ENCODE data around the gene SH2D3A.

The SH2D3A gene

DNA sequence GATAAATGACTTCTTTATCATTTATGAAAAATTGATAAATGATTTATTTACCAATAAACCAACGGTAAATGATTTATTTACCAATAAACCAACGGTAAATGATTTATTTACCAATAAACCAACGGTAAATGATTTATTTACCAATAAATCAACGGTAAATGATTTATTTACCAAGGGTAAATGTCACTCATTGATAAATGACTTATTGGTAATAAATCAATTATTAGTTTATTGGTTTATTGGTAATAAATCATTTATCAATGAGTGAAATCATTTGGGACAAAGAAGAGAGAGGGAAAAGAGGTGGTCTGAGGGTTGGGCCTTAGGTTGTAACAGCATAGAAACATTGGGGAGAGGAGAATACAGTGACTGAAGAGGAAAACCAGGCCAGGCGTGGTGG is 26.7 kb upstream of the SH2D3A start:
- H3K79me2 ChIP-seq (ENCODE audit: insufficient read depth, low read length) = peaks cover 100% of the 10 kb centered on the region
- no peak overlapping the region for H3K4me2 ChIP-seq (ENCODE audit: low read depth, low read length, poor library complexity, severe bottlenecking)
- no peaks in the 10 kb centered on the region for H3K9me2 ChIP-seq (replicated peaks; ENCODE audit: low read depth, low read length)
- H3K36me3 ChIP-seq (ENCODE audit: insufficient read depth, low read length) = peaks cover 67% of the 10 kb centered on the region
- no peak overlapping the region for H2AFZ ChIP-seq (ENCODE audit: low read length)
- no peaks in the 10 kb centered on the region; the same call in 1 of the 2 replicates for H3K9me3 ChIP-seq (ENCODE audit: insufficient read depth, low read depth, low read length)
- peaks cover 6% of the 10 kb centered on the region for H3K4me1 ChIP-seq (ENCODE audit: insufficient read depth, low read length, poor library complexity, severe bottlenecking)
- H3K27me3 ChIP-seq (ENCODE audit: insufficient read depth, low read length, poor library complexity, severe bottlenecking) = no peaks in the 10 kb centered on the region
- H3K4me3 ChIP-seq (ENCODE audit: low read length, poor library complexity, severe bottlenecking) = no peak overlapping the region
- peaks cover 62% of the 10 kb centered on the region for H4K20me1 ChIP-seq (ENCODE audit: insufficient read depth, low read length, poor library complexity, severe bottlenecking)
- no peak overlapping the region for H3K9ac ChIP-seq (ENCODE audit: low read depth, low read length, poor library complexity, severe bottlenecking)
- no peaks in the 10 kb centered on the region for H3F3A ChIP-seq (ENCODE audit: low read depth)
- TF ChIP-seq CTCF (conservative IDR thresholded peaks at IDR 0.05; ENCODE audit: low read length) = no peak
- no peak for TF ChIP-seq EZH2phosphoT487 (IDR thresholded peaks at IDR 0.05; ENCODE audit: borderline replicate concordance)

GRCh38 chr19:6793411-6793810 is 26.2 kb upstream of the SH2D3A start:
- no peak overlapping the region for H3K4me3 ChIP-seq (ENCODE audit: low read length, poor library complexity, severe bottlenecking)
- peaks cover 69% of the 10 kb centered on the region for H3K36me3 ChIP-seq (ENCODE audit: insufficient read depth, low read length)
- no peaks in the 10 kb centered on the region for H3K27me3 ChIP-seq (ENCODE audit: insufficient read depth, low read length, poor library complexity, severe bottlenecking)
- H3K4me2 ChIP-seq (ENCODE audit: low read depth, low read length, poor library complexity, severe bottlenecking) = no peak overlapping the region
- peaks cover 67% of the 10 kb centered on the region for H4K20me1 ChIP-seq (ENCODE audit: insufficient read depth, low read length, poor library complexity, severe bottlenecking)
- H3K79me2 ChIP-seq (ENCODE audit: insufficient read depth, low read length) = peaks cover 100% of the 10 kb centered on the region
- no peak overlapping the region for H2AFZ ChIP-seq (ENCODE audit: low read length)
- H3K9ac ChIP-seq (ENCODE audit: low read depth, low read length, poor library complexity, severe bottlenecking) = no peak overlapping the region
- H3K4me1 ChIP-seq (ENCODE audit: insufficient read depth, low read length, poor library complexity, severe bottlenecking) = peaks cover 6% of the 10 kb centered on the region
- H3K9me2 ChIP-seq (replicated peaks; ENCODE audit: low read depth, low read length) = no peaks in the 10 kb centered on the region
- H3K9me3 ChIP-seq (ENCODE audit: insufficient read depth, low read depth, low read length) = no peaks in the 10 kb centered on the region; the same call in 1 of the 2 replicates
- no peak for TF ChIP-seq CTCF (conservative IDR thresholded peaks at IDR 0.05; ENCODE audit: low read length)
- no peak for TF ChIP-seq EZH2phosphoT487 (IDR thresholded peaks at IDR 0.05; ENCODE audit: borderline replicate concordance)
- H3F3A ChIP-seq (ENCODE audit: low read depth) = no peaks in the 10 kb centered on the region

DNA sequence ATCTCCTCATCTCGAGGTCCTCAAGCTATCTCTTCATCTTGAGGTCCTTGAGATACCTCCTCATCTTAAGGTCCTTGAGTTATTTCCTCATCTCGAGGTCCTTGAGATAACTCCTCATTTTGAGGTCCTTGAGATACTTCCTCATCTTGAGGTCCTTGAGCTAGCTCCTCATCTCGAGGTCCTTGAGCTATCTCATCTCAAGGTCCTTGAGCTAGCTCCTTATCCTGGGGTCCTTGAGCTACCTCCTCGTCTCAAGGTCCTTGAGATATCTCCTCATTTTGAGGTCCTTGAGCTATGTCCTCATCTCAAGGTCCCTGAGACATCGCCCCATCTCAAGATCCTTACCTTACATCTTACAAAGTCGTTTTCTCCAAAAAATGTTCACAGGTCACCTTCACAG is 24.0 kb upstream of the SH2D3A start:
- Histone ChIP-seq H3K36me3 (ENCODE audit: insufficient read depth, low read length) (peaks cover 73% of the 10 kb centered on the region), H3K79me2 (ENCODE audit: insufficient read depth, low read length) (peaks cover 97% of the 10 kb centered on the region), H3K4me1 (ENCODE audit: insufficient read depth, low read length, poor library complexity, severe bottlenecking) (peaks cover 3% of the 10 kb centered on the region), H4K20me1 (ENCODE audit: insufficient read depth, low read length, poor library complexity, severe bottlenecking) (peaks cover 76% of the 10 kb centered on the region), H3K4me3 (ENCODE audit: low read length, poor library complexity, severe bottlenecking) (no peak overlapping the region), H2AFZ (ENCODE audit: low read length) (no peak overlapping the region), H3K9me3 (ENCODE audit: insufficient read depth, low read depth, low read length) (no peaks in the 10 kb centered on the region; the same call in 1 of the 2 replicates), H3K27me3 (ENCODE audit: insufficient read depth, low read length, poor library complexity, severe bottlenecking) (no peaks in the 10 kb centered on the region), H3K9me2 (replicated peaks; ENCODE audit: low read depth, low read length) (no peaks in the 10 kb centered on the region), H3K9ac (ENCODE audit: low read depth, low read length, poor library complexity, severe bottlenecking) (no peak overlapping the region), H3K4me2 (ENCODE audit: low read depth, low read length, poor library complexity, severe bottlenecking) (no peak overlapping the region), H3F3A (ENCODE audit: low read depth) (no peaks in the 10 kb centered on the region)
- no peak for TF ChIP-seq EZH2phosphoT487 (IDR thresholded peaks at IDR 0.05; ENCODE audit: borderline replicate concordance)
- TF ChIP-seq CTCF (conservative IDR thresholded peaks at IDR 0.05; ENCODE audit: low read length) = no peak
